K562 (cell line): Measurements from ENCODE around the gene TFCP2L1. TPM values are rescaled to one million over a fixed set of nuclear protein-coding genes. Genes with fewer than 3 reads are reported as not detected.

Source experiments
- ATAC-seq: fragments of 200-7000 bp; cut with Tn5 transposase; 3 replicates; pipeline ENCODE4 v1.9.1; 2020; ENCODE audit warnings: moderate library complexity
- BruUV-seq: library from RNA; stranded (reverse); fragments of 400-500 nt; replicated peaks from 2 replicates; lab custom pipeline; 2021; lab: Mats Ljungman, UMichigan
- CTCF ChIA-PET: fragments of 300-600 bp; formaldehyde crosslinking; extraction: SDS; loops from one replicate; lab custom pipeline; 2021; ENCODE audit warnings: low intra/inter-chr PET ratio; lab: Yijun Ruan, JAX
- POLR2A ChIA-PET: fragments of 300-600, 350-650 bp; sonication (Branson Sonifier 250); formaldehyde crosslinking; extraction: SDS; loops from one replicate; lab custom pipeline; 2021; ENCODE audit warnings: antibody characterized with exemption, inconsistent platforms; lab: Yijun Ruan, JAX
- DNase-seq, 4 experiments: peaks; one replicate each; pipeline versions ENCODE4 v3.0.0 to v3.0.0-alpha.2; 2011 to 2018; ENCODE audit warnings: low spot score in 3 of 4, mixed read lengths in 3 of 4; ENCODE audit errors: extremely low read depth in 1 of 4
- FAIRE-seq: peaks from 2 replicates; lab custom pipeline; 2011; peaks lifted over from hg19 to GRCh38; lab: Jason Lieb, UNC
- H2AFZ ChIP-seq: 2 replicates; pipeline ENCODE4 v1.6.0; 2011; ENCODE audit warnings: low read depth, low read length, control low read depth, inconsistent platforms
- H3K27ac ChIP-seq: fragments of 200-600 bp; 3 replicates; pipeline ENCODE4 v1.8.0; 2011; ENCODE audit warnings: low read depth, mild to moderate bottlenecking, control low read depth, inconsistent platforms, low read length, moderate library complexity, mixed read lengths; ENCODE audit errors: extremely low read depth
- H3K27me3 ChIP-seq, 2 experiments: fragments of 300-600 bp in 1 of 2; 2 replicates in 1 of 2; 3 replicates in 1 of 2; pipeline versions ENCODE4 v1.6.0 to v1.8.0; 2011; ENCODE audit warnings: inconsistent platforms in 2 of 2, low read length in 2 of 2, mild to moderate bottlenecking in 1 of 2, mixed read lengths in 1 of 2, moderate library complexity in 1 of 2; ENCODE audit not compliant: control insufficient read depth in 2 of 2, insufficient read depth in 2 of 2
- H3K36me3 ChIP-seq: fragments of 300-600 bp; 3 replicates; pipeline ENCODE4 v1.8.0; 2011; ENCODE audit warnings: mild to moderate bottlenecking, low read length, inconsistent platforms; ENCODE audit not compliant: control insufficient read depth, insufficient read depth
- H3K4me1 ChIP-seq, 2 experiments: fragments of 200-600 bp in 1 of 2; replicated peaks in 1 of 2; 2 replicates in 1 of 2; 3 replicates in 1 of 2; pipeline versions ENCODE4 v1.5.1 to v1.8.0; 2011; ENCODE audit warnings: inconsistent platforms in 2 of 2, low read length in 2 of 2, mild to moderate bottlenecking in 1 of 2, mixed read lengths in 1 of 2, moderate library complexity in 1 of 2; ENCODE audit not compliant: control insufficient read depth in 2 of 2, insufficient read depth in 2 of 2
- H3K4me2 ChIP-seq: 2 replicates; pipeline ENCODE4 v1.6.1; 2011; ENCODE audit warnings: low read length, control low read depth, inconsistent platforms, mixed read lengths; ENCODE audit not compliant: insufficient read depth
- H3K4me3 ChIP-seq: fragments of 200-600 bp; sonication (generic), shearing (Covaris generic); 2 replicates; pipeline ENCODE4 v1.5.1; 2016; ENCODE audit warnings: control low read depth, inconsistent platforms
- H3K79me2 ChIP-seq: fragments of 200-600 bp; 3 replicates; pipeline ENCODE4 v1.8.0; 2011; ENCODE audit warnings: low read length, inconsistent platforms; ENCODE audit not compliant: control insufficient read depth, insufficient read depth
- H3K9ac ChIP-seq, 2 experiments: 2 replicates each; pipeline versions ENCODE4 v1.6.0 to v1.6.1; 2011; ENCODE audit warnings: low read depth in 2 of 2, low read length in 2 of 2, control low read depth in 1 of 2, inconsistent platforms in 1 of 2, mild to moderate bottlenecking in 1 of 2, mixed read lengths in 1 of 2; ENCODE audit not compliant: insufficient read depth in 1 of 2
- H3K9me1 ChIP-seq: one replicate; pipeline ENCODE4 v1.6.0; 2011; ENCODE audit warnings: inconsistent platforms, mild to moderate bottlenecking, low read length, moderate library complexity; ENCODE audit not compliant: control insufficient read depth, insufficient read depth
- H3K9me3 ChIP-seq: replicated peaks from 2 replicates; pipeline ENCODE4 v1.5.1; 2011; ENCODE audit warnings: low read depth, low read length, inconsistent platforms; ENCODE audit not compliant: control insufficient read depth, insufficient read depth
- H4K20me1 ChIP-seq: replicated peaks from 2 replicates; pipeline ENCODE4 v1.6.1; 2011; ENCODE audit warnings: low read length, inconsistent platforms, mixed read lengths; ENCODE audit not compliant: control insufficient read depth, insufficient read depth
- CHD1 ChIP-seq: fragments of 200-600 bp; sonication (generic); IDR thresholded peaks from one replicate; pipeline ENCODE4 v1.6.1; 2012; ENCODE audit warnings: mild to moderate bottlenecking, moderate library complexity, low read length, inconsistent platforms
- IRF9 ChIP-seq: fragments of 450-650 bp; IDR thresholded peaks from 2 replicates; pipeline ENCODE4 v1.6.1; 2016; ENCODE audit warnings: missing biosample characterization, missing genetic modification characterization
- MGA ChIP-seq: fragments of 450-650 bp; IDR thresholded peaks from 2 replicates; pipeline ENCODE4 v1.6.1; 2016; ENCODE audit warnings: mild to moderate bottlenecking, moderate library complexity
- PRPF4 ChIP-seq: fragments of 200-400 bp; formaldehyde crosslinking; IDR thresholded peaks from one replicate; pipeline ENCODE4 v1.6.1; 2017; ENCODE audit warnings: low read length, low read depth, mild to moderate bottlenecking; ENCODE audit not compliant: insufficient read depth, poor library complexity, severe bottlenecking
- TRIM25 ChIP-seq: fragments of 450-650 bp; IDR thresholded peaks from 2 replicates; pipeline ENCODE4 v1.7.0; 2016; ENCODE audit warnings: borderline replicate concordance
- ZFP1 ChIP-seq: fragments of 450-650 bp; formaldehyde crosslinking; IDR thresholded peaks from 2 replicates; pipeline ENCODE4 v1.4.0; 2020; ENCODE audit warnings: mild to moderate bottlenecking, mixed read lengths
- ZNF431 ChIP-seq: sonication (generic); formaldehyde crosslinking; IDR thresholded peaks from 2 replicates; pipeline ENCODE4 v1.8.0; 2022; ENCODE audit warnings: mild to moderate bottlenecking, missing genetic modification reagents
- WGBS: fragments of 100-300 bp; shearing (Covaris generic); methylation state at CpG from one replicate; pipeline ENCODE4 v1.1.6; 2016; ENCODE audit warnings: low coverage, mixed read lengths; ENCODE audit not compliant: insufficient coverage; ENCODE audit errors: missing lambda C conversion rate; 5-methylcytosine and 5-hydroxymethylcytosine counted together
- in situ Hi-C: fragments of 300-500 bp; cut with MboI; formaldehyde crosslinking; loops from 4 replicates; pipeline ENCODE4 v1.15.0; 2018; ENCODE audit warnings: inconsistent platforms, mixed read lengths
- intact Hi-C: fragments of 100-400 bp; cut with micrococcal nuclease; formaldehyde crosslinking; loops from 2 replicates; pipeline ENCODE4 v1.14.2; 2022
- polyA plus RNA-seq, 8 experiments: library from polyadenylated mRNA; depleted of rRNA in 4 of 8; stranded (reverse) in 5 of 8; unstranded in 3 of 8; fragments of >200 nt; fragmentation: Nextera tagmentation in 2 of 8; fragmentation: Illumina TruSeq in 1 of 8; extraction: Ambion mirVana in 2 of 8; extraction: Trizol in 1 of 8; gene quantifications; 2 replicates each; pipeline versions ENCODE4 v1.2.1 to v1.2.3, GENCODE V29; 2011 to 2014; ENCODE audit warnings: inconsistent platforms in 1 of 8, missing spikeins in 1 of 8
- total RNA-seq, 7 experiments: library from RNA; depleted of rRNA in 6 of 7; stranded (reverse); fragments of >200 nt in 6 of 7; fragmentation: Illumina TruSeq in 2 of 7; extraction: Trizol in 2 of 7; gene quantifications; 2 replicates each; pipeline versions ENCODE4 v1.2.1 to v1.2.3, GENCODE V29; 2011 to 2021; ENCODE audit warnings: low replicate concordance in 1 of 7

TFCP2L1 gene
- total and polyA plus RNA-seq, 9 of the 15 experiments (the other 6 are each of a cell fraction or from before 2014, with no cell fraction given): 0.08 to 1.00 (median 0.42) TPM

GRCh38 chr2:121236650-121237180, 48.3 kb downstream of the TFCP2L1 start:
- intact Hi-C loops (no loop called here), in situ Hi-C loops (no loop called here)
- H3K27ac ChIP-seq: no peak overlapping the region
- no peaks in the 10 kb centered on the region for H3K4me1 ChIP-seq
- DNase-seq (no peak), ATAC-seq (no peak), FAIRE-seq (no peak)
- H3K79me2 ChIP-seq: no peaks in the 10 kb centered on the region
- 18% methylated on average over 10 of the region's 10 CpGs for WGBS
- BruUV-seq: no TSS peak
- no peak overlapping the region for H2AFZ ChIP-seq
- peaks cover 36 to 88% of the 10 kb centered on the region in 2 experiments; a peak in 4 of 5 replicates for H3K27me3 ChIP-seq
- H4K20me1 ChIP-seq: peaks cover 7% of the 10 kb centered on the region; the same call in 1 of the 2 replicates
- no peaks in the 10 kb centered on the region for H3K9me1 ChIP-seq
- ChIA-PET CTCF (no interaction called here), POLR2A (interaction anchor here (0.7 kb wide), 1 partner anchor 12 kb away, joined by 5 read pairs; no protein-coding TSS in a partner anchor)
- H3K9ac ChIP-seq: no peak overlapping the region
- H3K4me3 ChIP-seq: no peak overlapping the region
- H3K9me3 ChIP-seq: no peaks in the 10 kb centered on the region
- no peaks in the 10 kb centered on the region for H3K36me3 ChIP-seq
- no peak overlapping the region for H3K4me2 ChIP-seq
- TF ChIP-seq MGA: no peak
- TF ChIP-seq IRF9: no peak
- TF ChIP-seq ZFP1 (CRISPR knock-in tag): no peak
- no peak for TF ChIP-seq PRPF4
- TF ChIP-seq ZNF431 (CRISPR knock-in tag): no peak
- no peak for TF ChIP-seq CHD1
- no peak for TF ChIP-seq TRIM25
